ENCODE measurements around the gene NELL2. TPM values are rescaled to one million over a fixed set of nuclear protein-coding genes. Genes with fewer than 3 reads are reported as not detected.

The NELL2 gene
- polyA plus RNA-seq, 3 donors: 0.09 to 0.98 (median 0.39) TPM

GRCh38 chr12:44668443-44668842 is 207.7 kb downstream of the NELL2 start:
- H3K27ac ChIP-seq (ENCODE audit: low read depth in 1 of 2, low read length in 2 of 2): no peak overlapping the region
- Mint-ChIP-seq H3K27ac (no peak overlapping the region), H3K4me3 (no peak overlapping the region), H3K36me3 (no peaks in the 10 kb centered on the region), H3K27me3 (ENCODE audit: low read depth in 3 of 3) (peaks cover 0 to 4% (median 0%) of the 10 kb centered on the region in 3 donors), H3K9me3 (peaks cover 8 to 14% (median 11%) of the 10 kb centered on the region in 7 donors), H3K4me1 (no peaks in the 10 kb centered on the region)
- no peak overlapping the region for H3K9ac ChIP-seq (ENCODE audit: insufficient read depth, low read length, poor library complexity, severe bottlenecking)
- H3K27me3 ChIP-seq (ENCODE audit: control insufficient read depth in 2 of 2, insufficient read depth in 2 of 2, low read length in 2 of 2): no peaks in the 10 kb centered on the region
- H3K4me3 ChIP-seq (replicated peaks in 1 of 3; ENCODE audit: low read depth in 2 of 3, low read length in 3 of 3): no peak overlapping the region
- no peaks in the 10 kb centered on the region for H3K36me3 ChIP-seq (replicated peaks in 1 of 2; ENCODE audit: control insufficient read depth in 1 of 2, insufficient read depth in 2 of 2, low read length in 2 of 2)
- no peak for TF ChIP-seq CTCF (IDR thresholded peaks at IDR 0.05)
- DNase-seq: no peak
- H3K9me3 ChIP-seq (replicated peaks in 1 of 2; ENCODE audit: control insufficient read depth in 1 of 2, insufficient read depth in 1 of 2, low read length in 2 of 2): peaks cover 16 to 19% of the 10 kb centered on the region in 2 donors
- no peaks in the 10 kb centered on the region for H3K4me1 ChIP-seq (ENCODE audit: control insufficient read depth in 1 of 2, insufficient read depth in 2 of 2, low read length in 2 of 2)
- H3K4me2 ChIP-seq (replicated peaks; ENCODE audit: extremely low read depth, low read length, poor library complexity, severe bottlenecking): no peak overlapping the region
- intact Hi-C loops (cut with micrococcal nuclease): no loop called here
- H3K79me2 ChIP-seq (ENCODE audit: insufficient read depth, low read length): no peaks in the 10 kb centered on the region
- H4K20me1 ChIP-seq (ENCODE audit: insufficient read depth, low read length): no peaks in the 10 kb centered on the region
- H2AFZ ChIP-seq (ENCODE audit: insufficient read depth, low read depth, low read length, poor library complexity, severe bottlenecking): no peak overlapping the region
- 91% methylated on average over 4 of the region's 4 CpGs for WGBS (ENCODE audit: insufficient coverage)

GRCh38 chr12:44667461-44667860 is 208.7 kb downstream of the NELL2 start:
- no peak for DNase-seq
- no peak overlapping the region for H3K27ac ChIP-seq (ENCODE audit: low read depth in 1 of 2, low read length in 2 of 2)
- Mint-ChIP-seq H3K4me3 (no peak overlapping the region), H3K36me3 (no peaks in the 10 kb centered on the region), H3K9me3 (peaks cover 8 to 14% (median 11%) of the 10 kb centered on the region in 7 donors), H3K4me1 (no peaks in the 10 kb centered on the region), H3K27ac (no peak overlapping the region), H3K27me3 (ENCODE audit: low read depth in 3 of 3) (peaks cover 0 to 4% (median 0%) of the 10 kb centered on the region in 3 donors)
- no peaks in the 10 kb centered on the region for H3K4me1 ChIP-seq (ENCODE audit: control insufficient read depth in 1 of 2, insufficient read depth in 2 of 2, low read length in 2 of 2)
- H3K9ac ChIP-seq (ENCODE audit: insufficient read depth, low read length, poor library complexity, severe bottlenecking): no peak overlapping the region
- no peaks in the 10 kb centered on the region for H3K79me2 ChIP-seq (ENCODE audit: insufficient read depth, low read length)
- intact Hi-C loops (cut with micrococcal nuclease): no loop called here
- no peak overlapping the region for H2AFZ ChIP-seq (ENCODE audit: insufficient read depth, low read depth, low read length, poor library complexity, severe bottlenecking)
- no peaks in the 10 kb centered on the region for H3K36me3 ChIP-seq (replicated peaks in 1 of 2; ENCODE audit: control insufficient read depth in 1 of 2, insufficient read depth in 2 of 2, low read length in 2 of 2)
- no peaks in the 10 kb centered on the region for H3K27me3 ChIP-seq (ENCODE audit: control insufficient read depth in 2 of 2, insufficient read depth in 2 of 2, low read length in 2 of 2)
- no peaks in the 10 kb centered on the region for H4K20me1 ChIP-seq (ENCODE audit: insufficient read depth, low read length)
- peaks cover 16 to 19% of the 10 kb centered on the region in 2 donors for H3K9me3 ChIP-seq (replicated peaks in 1 of 2; ENCODE audit: control insufficient read depth in 1 of 2, insufficient read depth in 1 of 2, low read length in 2 of 2)
- no peak overlapping the region for H3K4me2 ChIP-seq (replicated peaks; ENCODE audit: extremely low read depth, low read length, poor library complexity, severe bottlenecking)
- H3K4me3 ChIP-seq (replicated peaks in 1 of 3; ENCODE audit: low read depth in 2 of 3, low read length in 3 of 3): no peak overlapping the region
- no CpG with 5 or more reads among the region's 4 CpGs for WGBS (ENCODE audit: insufficient coverage)
- no peak for TF ChIP-seq CTCF (IDR thresholded peaks at IDR 0.05)

Data from CD14-positive monocyte (primary cell).